CD4-positive, alpha-beta T cell treated with Interleukin-17A for 1 hour (primary cell): ENCODE results near the gene SND1.
"Not testable (repeated sequence)": the region's sequence is repeated elsewhere in the genome, so short reads cannot be mapped to it uniquely, and the experiment has no call there.

ENCODE experiments used
- DNase-seq: peaks from one replicate; pipeline ENCODE4 v3.0.0-alpha.2; 2020

Gene SND1

DNA sequence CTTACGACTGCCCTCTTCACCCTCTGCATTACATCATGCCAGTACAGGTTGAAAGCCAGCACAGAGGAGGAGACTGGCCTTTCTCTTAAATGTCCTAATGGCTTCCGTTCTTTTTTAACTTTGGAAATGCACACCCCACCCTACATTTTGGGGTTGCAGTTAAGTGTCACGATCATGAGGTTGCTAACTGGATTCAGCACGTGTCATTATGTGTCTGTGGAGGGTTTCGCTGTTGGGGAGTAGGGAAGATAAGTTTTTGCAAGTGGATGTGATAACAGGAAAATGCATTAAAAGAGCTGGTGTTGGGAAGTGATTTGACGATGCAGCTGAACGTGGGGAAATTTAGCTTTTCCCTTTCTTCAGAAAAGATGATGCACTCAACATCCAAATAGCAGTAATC lies 243.4 kb downstream of the SND1 start:
- no peak for DNase-seq

- DNase-seq, result no peak
These were observed 243.9 kb downstream of the SND1 start for GRCh38 chr7:127895814-127896280.

GRCh38 chr7:127896659-127897058 lies 244.7 kb downstream of the SND1 start:
- DNase-seq, result no peak

GRCh38 chr7:127897704-127898454 lies 245.9 kb downstream of the SND1 start:
- DNase-seq, result no peak

DNA sequence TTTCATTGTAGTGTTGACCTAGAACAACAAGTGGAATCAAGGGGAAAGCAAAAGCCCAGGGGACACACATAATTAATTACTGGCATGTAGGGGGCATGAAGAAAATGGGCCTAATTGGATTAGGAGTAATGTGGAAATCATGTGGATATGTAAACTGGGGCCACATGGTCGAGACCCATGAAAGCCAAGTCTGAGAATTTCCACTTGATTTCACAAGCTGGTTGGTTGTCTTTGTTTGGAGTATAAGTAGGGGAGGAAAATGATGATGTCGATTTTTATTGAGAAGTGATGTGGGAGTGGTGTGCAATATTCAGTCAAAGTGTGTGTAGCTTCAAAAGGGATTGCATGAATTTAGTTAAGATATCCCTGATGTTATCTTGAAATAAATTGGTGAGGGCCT lies 247.4 kb downstream of the SND1 start:
- DNase-seq, result no peak

DNA sequence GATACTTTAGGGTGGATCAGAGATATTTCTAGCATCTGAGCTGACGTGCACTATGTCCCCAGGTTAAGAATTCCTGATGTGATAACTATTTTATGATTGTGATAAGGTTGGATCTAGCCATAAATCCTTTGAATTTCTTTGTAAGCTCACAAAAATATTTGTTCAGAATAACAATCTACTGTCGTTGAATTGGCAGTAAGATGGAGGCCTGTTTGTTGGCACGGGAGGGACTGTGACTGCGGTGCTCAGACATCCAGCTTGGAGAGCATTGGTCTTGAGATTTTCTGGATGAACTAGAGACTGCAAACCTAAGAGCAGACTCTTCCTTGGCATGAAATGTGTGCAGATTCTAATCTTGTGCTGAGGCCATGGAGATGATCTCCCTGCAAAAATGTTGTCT lies 248.1 kb downstream of the SND1 start:
- no peak for DNase-seq

DNA sequence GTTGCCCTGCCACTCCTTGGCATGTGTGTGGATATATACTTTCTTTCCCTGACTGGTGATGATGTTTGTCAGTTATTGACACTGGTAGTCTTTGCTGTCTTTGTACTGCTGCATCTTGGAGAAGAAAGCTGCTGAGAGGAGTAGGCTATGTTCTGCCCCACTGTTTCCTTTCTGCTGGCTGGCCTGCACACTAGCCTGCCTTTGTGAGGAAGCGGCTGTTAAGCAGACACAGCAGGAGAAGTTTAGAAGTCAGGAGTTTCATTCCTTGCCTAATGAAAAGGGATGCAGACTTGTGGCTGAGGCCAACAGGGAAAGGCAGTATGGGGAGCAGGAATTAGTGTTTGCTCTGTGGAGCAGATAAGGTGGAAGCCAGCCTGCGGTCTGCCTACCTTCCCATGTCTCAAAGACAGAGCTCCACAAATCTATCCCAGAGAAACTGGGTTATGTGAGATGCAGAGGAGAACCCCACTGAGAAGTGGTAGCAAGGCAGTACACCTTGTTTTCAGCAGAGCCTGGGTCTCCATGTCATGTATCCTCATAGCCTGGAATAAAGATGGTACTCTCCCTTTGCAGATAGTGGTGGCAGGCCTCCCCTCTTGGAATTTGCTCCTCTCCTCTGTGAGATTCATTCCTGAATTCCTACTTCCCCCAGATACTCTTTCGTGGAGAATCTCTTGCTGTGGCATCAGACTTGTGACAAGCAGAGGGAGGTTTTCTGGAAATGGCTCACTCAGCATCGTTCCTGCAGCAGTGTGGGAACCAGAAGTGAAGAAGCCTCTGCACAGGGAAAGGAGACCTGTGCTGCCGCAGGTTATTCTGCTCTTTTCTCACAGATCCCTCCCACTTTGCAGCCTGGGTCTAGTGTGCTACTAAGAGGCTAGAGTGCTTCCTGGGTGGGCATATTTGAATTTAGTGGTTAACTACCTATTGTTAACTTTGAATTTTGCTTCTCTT lies 249.0 kb downstream of the SND1 start:
- no peak for DNase-seq

GRCh38 chr7:127901895-127902703 lies 250.1 kb downstream of the SND1 start:
- DNase-seq, result no peak

- not testable (repeated sequence) for DNase-seq
These were observed 250.8 kb downstream of the SND1 start for GRCh38 chr7:127902753-127903152.

- DNase-seq, result no peak
These were observed 252.1 kb downstream of the SND1 start for GRCh38 chr7:127903892-127904669.

- no peak for DNase-seq
These were observed 252.6 kb downstream of the SND1 start for GRCh38 chr7:127904670-127904985.

- no peak for DNase-seq
These were observed 253.0 kb downstream of the SND1 start for GRCh38 chr7:127905021-127905420.

- DNase-seq, result no peak
These were observed 253.7 kb downstream of the SND1 start for GRCh38 chr7:127905491-127906330.

DNA sequence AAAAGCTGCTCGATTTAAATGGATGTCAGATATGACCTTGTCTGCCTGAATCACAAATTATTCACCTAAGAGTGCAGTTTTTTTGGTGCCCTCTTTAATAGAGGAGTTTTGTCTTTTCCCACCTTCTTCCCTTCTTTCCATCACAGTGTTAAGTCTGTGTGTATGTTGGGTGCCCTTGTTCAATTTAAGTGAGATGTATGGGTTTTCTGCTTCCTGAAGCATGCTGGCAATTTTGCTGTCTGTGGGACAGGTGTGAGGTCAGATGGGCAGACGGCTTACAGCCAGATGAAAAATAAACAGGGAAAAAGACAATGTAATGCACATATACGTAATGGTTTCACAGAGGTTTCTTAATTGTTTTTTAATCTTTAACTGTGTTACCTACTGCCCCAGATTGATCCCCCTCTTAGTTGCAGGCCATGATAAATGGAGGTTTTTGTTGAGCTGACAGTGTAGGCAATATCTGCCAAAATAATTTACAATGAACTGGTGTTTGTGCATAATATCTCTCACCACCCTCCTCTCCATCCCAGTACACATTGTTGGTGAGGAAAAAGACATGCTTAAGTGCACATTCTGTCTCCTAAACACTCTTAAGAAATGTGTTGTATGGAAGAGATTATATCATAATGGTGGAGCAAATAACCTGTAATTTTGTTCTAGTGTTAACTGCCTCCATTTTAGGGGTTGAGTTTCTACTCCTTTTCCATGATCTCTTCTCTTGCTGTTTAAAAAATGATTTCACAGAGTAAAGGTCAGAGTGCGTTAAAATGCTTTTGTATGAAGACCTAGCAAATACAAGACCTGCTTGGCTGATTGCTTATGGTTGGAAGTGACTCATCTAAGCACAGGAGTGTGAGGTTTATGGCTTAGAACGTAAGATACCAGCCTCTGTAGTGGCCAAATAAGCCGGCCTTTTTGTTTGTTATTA lies 255.4 kb downstream of the SND1 start:
- no peak for DNase-seq

DNA sequence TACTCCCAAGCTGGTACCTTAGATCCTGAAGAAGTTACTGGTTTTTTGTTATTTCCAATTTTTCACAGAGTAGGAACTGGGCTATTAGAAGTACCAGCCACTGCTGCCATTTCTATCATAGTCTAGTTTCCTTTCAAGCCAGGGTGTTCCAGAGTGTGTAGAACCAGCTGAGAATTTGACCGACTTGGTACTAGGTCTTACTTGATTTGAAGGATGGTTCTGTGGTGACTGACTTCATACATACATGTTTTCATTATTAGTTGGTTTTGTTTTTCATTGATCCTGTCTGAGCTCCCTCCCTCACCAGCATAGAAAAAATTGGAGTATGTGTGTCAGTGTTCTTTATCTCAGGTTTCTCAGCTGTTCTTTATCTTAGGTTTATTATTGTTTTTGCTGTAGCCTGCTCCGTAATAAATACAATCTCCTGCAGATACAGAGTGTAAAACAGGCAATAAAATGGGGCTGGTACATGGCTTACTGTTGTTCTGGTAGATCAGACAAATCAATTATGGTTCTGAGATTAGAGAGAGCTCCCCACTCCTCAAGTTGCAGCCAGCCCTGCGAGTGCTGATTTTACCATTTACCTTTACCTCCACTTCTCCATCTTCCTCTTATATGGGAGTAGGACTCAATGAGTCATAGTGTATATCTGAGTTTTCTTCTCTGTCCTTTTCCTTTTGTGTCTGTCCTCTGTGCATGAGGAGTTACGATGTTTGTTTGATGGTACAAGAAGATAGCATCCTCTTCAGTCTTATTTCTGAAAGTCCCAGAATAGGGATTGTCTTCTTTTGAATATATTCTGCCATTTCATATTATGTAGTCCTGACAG lies 256.6 kb downstream of the SND1 start:
- DNase-seq, result no peak

- no peak for DNase-seq
These were observed 257.6 kb downstream of the SND1 start for GRCh38 chr7:127909424-127910152.

DNA sequence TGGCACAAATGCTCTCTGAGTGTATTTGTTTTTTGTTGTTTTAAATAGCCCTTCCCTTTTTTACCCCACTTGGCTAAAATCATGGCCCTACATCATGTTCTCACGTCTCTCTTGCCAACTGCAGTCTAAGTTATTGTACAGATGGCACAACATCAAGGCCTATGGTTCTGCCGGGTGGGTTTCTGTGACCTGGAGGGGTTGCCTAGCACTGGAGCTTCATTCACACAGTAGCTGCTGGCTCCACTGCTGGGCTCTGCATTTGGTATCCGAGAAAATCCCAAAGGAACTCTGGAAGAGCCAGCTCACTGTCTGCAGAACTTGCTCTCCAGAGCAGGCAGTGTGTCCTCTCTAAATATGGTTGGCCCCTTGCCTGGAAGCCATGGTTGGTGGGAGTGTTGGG lies 258.7 kb downstream of the SND1 start:
- no peak for DNase-seq

DNA sequence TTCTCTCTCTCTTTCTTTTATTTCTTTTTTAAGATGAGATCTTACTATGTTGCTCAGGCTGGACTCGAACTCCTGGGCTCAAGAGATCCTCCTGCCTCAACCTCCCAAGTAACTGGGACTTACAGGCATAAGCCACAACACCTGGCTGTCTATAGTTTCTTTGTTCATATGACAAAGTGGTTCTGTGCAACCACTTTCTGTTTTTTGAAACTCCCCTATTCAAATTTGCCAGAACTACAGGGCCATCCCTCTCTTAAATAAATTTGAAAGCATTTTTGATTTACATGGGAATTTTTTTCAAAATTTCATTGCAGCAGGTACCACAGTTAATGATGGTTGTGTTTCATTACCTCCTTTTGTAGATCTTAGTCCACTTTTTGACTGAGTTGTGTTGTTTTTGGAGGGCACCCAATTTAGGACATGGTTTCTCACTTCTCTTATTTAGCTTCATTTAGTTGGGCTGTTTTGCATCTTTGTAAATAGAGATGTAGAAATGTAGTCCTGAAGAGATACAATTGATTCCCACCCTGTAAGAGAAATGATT lies 260.0 kb downstream of the SND1 start:
- DNase-seq, result no peak
